ENCODE data around the gene UBE2K.

- TF ChIP-seq CTCF (conservative IDR thresholded peaks at IDR 0.05), result no peak; the same call in 1 of the 2 replicates
- TF ChIP-seq ZFX (IDR thresholded peaks at IDR 0.05), result no peak
These were observed 39.2 kb upstream of the UBE2K start for GRCh38 chr4:39658756-39659155.

Data from C4-2B (cell line).